Measurements from ENCODE around the gene RNF157. TPM values are rescaled to one million over a fixed set of nuclear protein-coding genes. Genes with fewer than 3 reads are reported as not detected.

Gene RNF157
- total RNA-seq, 1 donor, result 4.7 TPM

DNA sequence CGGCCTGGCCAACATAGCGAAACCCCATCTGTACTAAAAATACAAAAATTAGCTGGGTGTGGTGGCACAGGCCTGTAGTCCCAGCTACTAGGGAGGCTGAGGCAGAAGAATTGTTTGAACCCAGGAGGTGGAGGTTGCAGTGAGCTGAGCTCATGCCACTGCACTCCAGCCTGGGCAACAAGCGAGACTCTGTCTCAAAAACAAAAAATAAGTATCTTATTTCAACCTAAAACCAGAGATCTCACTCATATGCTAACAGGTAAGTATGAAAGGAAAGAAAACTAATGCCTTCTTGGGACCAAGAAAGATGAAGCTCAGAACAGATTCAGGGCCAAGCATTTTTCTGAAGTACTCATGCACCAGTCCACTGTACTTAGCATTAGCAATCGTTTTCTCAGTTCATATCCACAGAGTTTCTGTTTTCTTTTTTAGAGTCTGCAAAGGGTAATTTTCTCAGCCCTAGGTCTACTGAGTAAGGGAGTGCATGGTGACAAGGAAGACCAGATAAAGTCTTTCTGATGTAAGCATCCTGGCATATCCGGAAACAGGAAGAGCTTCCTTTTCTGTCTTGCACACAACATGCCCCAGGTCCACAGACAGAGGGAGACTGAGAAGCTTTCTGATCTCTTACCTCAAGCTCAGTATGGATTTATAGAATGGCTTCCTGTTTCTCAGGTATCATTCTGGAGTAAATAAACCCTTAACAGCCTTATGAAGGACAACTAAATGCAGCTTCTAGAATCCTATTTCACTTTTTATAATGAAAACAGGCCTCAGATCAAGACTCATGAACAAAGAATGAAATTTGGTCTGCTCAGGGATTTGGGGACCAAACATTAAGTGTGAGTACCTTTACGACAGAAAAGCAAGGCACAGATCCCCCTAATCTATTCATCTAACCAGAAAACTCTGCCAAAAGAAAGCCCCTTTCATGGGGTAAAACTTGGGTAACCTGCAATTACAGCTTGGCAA is 60.5 kb downstream of the RNF157 start:
- TF ChIP-seq, protein P1, sequence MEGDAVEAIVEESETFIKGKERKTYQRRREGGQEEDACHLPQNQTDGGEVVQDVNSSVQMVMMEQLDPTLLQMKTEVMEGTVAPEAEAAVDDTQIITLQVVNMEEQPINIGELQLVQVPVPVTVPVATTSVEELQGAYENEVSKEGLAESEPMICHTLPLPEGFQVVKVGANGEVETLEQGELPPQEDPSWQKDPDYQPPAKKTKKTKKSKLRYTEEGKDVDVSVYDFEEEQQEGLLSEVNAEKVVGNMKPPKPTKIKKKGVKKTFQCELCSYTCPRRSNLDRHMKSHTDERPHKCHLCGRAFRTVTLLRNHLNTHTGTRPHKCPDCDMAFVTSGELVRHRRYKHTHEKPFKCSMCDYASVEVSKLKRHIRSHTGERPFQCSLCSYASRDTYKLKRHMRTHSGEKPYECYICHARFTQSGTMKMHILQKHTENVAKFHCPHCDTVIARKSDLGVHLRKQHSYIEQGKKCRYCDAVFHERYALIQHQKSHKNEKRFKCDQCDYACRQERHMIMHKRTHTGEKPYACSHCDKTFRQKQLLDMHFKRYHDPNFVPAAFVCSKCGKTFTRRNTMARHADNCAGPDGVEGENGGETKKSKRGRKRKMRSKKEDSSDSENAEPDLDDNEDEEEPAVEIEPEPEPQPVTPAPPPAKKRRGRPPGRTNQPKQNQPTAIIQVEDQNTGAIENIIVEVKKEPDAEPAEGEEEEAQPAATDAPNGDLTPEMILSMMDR (IDR thresholded peaks at IDR 0.05; ENCODE audit: insufficient read depth, low read depth, low read length), result peak; percentile 23
- H3K4me3 ChIP-seq (ENCODE audit: low read depth, low read length), result no peak overlapping the region
- peak; percentile 48 for DNase-seq (ENCODE audit: low read depth)

DNA sequence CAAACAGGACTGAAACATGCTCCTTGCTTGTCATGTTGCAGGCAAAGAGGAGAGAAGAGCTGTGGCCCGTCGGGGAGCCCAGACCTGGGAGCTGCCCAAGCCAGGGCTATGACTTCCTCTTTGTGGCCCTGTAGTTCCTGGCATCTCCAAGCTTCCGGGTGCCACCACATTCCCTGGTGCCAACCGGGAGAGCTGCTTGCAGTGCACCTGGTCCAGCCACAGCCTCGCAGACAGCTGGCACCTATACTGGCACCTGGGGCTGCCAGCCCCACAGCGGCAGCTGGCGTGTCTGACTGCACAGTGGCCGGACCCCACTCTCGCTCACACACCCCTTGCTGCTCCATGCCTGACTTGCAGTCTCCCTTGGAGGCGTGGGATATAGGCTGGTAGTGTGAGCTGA is 62.2 kb downstream of the RNF157 start:
- H3K4me3 ChIP-seq (ENCODE audit: low read depth, low read length), result no peak overlapping the region
- no peak for DNase-seq (ENCODE audit: low read depth)
- TF ChIP-seq, protein P1 (IDR thresholded peaks at IDR 0.05; ENCODE audit: insufficient read depth, low read depth, low read length), result no peak

DNA sequence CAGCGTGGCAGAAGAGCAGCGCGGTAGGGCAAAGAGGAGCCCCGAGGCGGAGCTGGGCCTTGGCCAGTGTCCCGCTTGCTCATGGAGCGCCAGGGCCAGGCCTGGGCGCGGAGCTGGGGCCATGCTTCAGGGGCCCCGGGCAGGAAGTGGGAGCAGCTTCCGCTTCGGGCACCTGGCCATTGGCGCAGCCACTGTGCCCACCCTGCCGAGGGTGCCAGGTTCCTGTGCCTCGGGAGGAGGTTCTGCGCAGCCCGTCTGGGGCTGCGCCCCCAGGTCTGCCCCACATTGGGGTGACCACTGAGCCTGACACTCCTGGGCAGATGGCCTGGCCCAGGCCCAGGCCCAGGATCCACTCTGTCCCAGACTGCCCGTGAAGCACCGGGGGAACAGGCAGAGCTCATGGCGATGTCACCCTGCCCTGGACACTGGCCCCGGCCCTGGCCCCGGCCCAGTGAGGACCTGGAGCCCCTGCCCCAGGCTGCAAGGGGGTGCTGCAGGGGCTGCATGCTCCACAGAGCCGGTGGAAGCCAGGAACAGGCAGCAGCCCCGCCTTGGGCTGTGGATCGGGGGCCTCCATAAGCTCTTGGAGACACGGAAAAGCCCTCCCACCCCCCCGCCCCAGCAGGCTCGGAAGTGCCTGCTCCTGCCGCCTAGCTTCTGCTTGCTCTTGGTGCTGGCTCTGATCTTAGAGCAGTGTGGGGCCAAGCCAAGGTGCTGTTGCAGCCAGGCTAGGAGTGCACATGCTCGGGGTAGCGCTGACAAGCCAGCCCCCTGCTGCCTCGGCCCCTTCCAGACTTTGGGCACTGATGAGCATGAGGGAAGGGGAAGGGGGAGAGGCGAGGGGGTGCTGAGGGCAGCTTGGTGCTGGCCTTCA is 63.4 kb downstream of the RNF157 start:
- no peak for DNase-seq (ENCODE audit: low read depth)
- TF ChIP-seq, protein P1 (IDR thresholded peaks at IDR 0.05; ENCODE audit: insufficient read depth, low read depth, low read length), result no peak

DNA sequence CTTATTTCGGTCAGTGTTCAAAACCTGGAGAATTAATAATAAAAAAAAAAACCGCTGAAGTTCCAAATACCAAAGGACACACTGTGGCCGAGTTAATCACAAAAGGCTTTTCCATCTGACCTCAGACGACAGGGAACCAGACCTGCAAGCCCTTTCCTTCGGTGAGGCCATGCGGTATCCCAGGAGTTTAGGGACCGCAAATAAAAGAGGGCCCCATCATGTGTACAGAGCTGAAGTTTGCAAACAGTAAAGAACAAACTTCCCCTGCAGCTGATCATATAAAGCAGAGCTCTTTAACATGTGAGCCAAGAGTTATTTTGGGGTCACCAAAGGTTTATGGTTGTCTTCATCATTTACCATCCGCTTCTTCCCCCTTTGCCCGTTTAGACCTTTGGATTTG is 66.3 kb downstream of the RNF157 start:
- H3K4me3 ChIP-seq (ENCODE audit: low read depth, low read length), result no peak overlapping the region
- TF ChIP-seq, protein P1 (IDR thresholded peaks at IDR 0.05; ENCODE audit: insufficient read depth, low read depth, low read length), result no peak
- DNase-seq (ENCODE audit: low read depth), result no peak

More for the DNA sequence above, 63.4 kb downstream of the RNF157 start:
- no peak overlapping the region for H3K4me3 ChIP-seq (ENCODE audit: low read depth, low read length)

DNA sequence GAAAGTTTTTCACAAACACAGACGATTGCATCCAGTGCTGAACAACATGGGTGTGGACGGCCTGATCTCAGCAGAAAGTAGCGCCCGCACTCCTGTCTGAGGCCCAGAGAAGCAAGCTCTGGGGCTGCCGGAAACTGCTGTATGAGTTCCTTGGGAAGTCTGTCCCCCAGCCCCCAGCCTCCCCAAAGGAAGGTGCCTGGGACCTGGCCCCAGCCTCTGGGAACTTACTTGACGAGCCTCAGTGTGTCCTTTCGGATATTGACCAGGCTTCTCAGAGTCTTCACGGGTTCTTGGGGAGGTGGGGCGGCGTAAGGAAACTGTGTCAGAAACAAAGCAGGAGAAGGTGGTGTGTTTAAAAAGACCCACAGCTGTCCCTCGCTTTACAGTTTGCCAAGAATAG is 66.8 kb downstream of the RNF157 start:
- H3K4me3 ChIP-seq (ENCODE audit: low read depth, low read length), result no peak overlapping the region
- TF ChIP-seq, protein P1 (IDR thresholded peaks at IDR 0.05; ENCODE audit: insufficient read depth, low read depth, low read length), result no peak
- no peak for DNase-seq (ENCODE audit: low read depth)

DNA sequence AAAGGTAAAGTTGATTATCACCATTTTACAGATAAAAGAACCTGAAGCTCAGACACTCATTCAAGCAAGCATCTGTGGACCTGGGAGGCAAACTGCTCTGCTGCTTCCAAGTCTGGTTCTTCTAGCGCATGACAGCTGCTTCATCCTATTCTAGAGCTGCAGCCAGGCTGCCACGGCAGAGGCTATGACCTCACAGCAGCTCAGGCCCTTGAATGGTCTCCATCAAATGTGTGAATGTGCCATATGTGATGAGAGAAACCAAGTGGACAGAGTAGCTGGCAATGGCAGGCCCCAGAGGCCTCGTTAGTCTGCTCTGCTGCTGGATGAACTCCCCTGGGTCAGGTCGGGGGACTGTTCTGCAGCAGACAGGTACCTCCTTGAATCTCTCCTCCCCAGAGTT is 68.6 kb downstream of the RNF157 start:
- DNase-seq (ENCODE audit: low read depth), result no peak
- H3K4me3 ChIP-seq (ENCODE audit: low read depth, low read length), result no peak overlapping the region
- TF ChIP-seq, protein P1 (IDR thresholded peaks at IDR 0.05; ENCODE audit: insufficient read depth, low read depth, low read length), result no peak

Measured in fibroblast of villous mesenchyme (primary cell).